ENCODE results near the gene PRSS57. TPM values are rescaled to one million over a fixed set of nuclear protein-coding genes. Genes with fewer than 3 reads are reported as not detected.
"Not testable (repeated sequence)": the region's sequence is repeated elsewhere in the genome, so short reads cannot be mapped to it uniquely, and the experiment has no call there.

The PRSS57 gene
- not detected in 2 replicates for total RNA-seq (2014; rRNA removed; shearing (Covaris generic))

DNA sequence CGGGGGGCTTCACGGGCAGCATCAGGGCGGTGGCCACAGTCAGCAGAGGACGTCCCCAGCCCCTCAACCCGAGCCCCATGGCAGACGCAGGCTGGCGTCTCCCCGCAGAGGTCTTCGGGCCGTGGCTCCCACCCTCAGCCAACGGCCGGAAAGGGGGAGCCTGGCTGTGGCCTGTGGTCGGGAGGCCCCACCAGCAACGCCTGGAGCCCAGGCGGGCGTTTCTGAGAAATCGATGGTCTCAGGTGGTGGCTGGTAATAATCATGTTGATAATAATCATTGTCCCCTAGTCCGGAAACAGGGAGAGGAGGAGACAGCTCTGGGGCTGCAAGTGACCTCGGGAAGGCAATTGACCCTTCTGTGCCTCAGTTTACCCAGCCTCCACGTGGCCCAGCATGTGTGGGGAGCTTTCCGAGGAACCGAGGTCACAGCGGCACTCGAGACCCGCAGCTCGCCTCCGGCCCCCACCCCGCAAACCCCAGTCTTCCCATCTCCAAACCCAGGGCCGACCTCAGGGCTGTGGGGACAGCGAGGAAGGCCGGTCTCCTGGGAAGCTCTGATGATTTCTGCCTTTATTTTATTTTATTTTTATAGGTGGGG, at the start of gene PRSS57:
TSS of gene PRSS57 (minus strand) at position 101 of the 598 bp plus-strand sequence. CDS start at position 79, 22 bp downstream.
- DNase-seq (ENCODE audit: low spot score): no peak

DNA sequence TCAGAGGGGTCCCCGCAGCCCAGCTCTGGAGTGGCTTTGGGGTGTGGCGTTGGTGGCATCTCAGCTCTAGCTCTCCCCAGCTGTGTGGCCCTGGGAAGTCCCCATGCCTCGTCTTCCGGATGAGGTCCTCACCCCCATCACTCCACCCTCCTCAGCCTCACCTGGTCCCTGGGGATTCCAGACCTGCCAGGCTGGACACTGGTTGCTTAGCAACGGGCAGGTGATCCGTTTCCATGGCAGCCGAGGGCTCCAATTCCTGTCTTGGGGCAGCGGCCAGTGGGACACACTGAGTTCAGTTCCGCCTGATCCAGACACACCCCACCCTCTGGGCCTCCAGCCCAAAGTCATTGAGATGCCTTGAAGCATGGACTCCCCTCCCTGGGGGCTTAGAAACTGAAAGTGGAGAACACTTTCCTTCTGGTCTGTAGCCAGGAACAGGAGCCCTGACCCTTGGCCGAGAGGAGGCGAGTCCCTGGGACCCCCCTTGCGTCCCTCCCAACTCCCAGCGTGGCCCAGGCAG, 48.0 kb upstream of the PRSS57 start:
- no peak for DNase-seq (ENCODE audit: low spot score)

DNA sequence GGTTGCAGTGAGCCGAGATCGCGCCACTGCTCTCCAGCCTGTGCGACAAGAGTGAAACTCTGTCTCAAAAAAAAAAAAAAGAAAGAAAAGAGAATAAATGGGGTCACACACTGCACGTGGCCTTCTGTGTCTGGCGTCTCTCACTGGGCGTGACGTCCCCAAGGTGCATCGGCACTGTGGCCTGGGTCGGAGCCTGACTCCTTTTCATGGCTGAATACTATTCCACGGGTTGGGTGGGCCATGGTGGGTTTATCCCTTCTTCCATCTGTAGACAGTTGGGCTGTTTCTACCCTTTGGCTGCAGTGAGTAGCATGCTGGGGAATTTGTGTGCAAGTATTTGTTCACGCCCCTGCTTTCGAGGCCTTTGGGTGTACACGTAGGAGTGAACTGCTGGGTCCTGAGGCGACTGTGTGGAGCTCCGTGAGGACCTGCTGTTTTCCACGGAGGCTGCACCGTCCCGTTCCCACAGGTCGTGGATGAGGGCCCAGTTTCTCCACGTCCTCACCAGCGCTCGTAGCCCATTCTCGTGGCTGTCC, 47.4 kb upstream of the PRSS57 start:
- DNase-seq (ENCODE audit: low spot score): no peak

DNA sequence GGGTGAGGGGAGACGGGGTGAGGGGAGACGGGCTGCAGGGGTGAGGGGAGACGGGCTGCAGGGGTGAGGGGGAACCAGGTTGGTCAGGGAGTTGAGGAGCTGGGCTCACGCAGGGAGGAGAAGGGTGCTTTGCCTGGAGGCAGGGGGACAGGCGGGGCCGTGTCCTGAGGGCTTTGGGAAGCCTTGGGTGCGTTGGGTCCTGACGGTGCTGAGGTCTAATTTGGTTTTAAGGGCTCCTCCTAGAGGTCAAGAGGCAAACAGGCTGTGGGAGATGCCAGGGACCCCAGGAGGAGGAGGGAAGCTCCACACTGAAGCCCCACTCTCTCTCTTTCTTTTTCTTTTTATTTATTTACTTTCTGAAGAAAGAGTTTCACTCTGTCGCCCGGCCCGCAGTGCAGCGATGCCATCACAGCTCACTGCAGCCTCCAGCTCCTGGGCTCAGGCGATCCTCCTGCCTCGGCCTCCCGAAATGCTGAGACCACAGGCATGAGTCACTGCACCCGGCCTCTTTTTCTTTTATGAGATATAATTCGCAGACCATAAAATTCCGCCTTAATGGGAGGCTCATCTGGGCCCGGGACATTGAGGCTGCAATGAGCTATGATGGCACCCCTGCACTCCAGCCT, 46.4 kb upstream of the PRSS57 start:
- DNase-seq (ENCODE audit: low spot score): no peak

DNA sequence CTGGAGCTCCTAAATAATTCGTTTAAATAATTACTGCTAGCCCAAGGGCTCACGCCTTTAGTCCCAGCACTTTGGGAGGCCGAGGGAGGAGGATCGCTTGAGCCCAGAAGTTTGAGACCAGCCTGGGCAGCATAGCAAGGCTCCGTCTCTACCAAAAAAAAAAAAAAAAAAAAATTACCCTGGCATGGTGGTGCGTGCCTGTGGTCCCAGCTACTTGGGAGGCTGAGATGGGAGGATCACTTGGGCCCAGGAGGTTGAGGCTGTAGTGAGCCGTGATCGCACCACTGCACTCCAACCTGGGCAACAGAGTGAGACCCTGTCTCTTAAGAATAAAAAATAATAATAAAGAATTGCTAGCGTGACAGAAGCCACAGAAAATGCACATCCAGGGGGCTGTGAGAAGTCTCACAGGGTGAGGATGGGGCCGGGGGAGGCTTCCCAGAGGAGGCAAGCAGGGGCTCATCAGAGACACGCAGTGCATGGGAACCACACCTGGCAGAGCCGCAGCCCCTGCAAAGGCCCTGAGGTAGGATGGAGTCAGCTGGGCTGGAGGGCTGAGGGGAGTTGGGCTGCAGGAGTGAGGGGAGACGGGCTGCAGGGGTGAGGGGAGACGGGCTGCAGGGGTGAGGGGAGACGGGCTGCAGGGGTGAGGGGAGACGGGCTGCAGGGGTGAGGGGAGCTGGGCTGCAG, 45.7 kb upstream of the PRSS57 start:
- not testable (repeated sequence) for DNase-seq (ENCODE audit: low spot score)

DNA sequence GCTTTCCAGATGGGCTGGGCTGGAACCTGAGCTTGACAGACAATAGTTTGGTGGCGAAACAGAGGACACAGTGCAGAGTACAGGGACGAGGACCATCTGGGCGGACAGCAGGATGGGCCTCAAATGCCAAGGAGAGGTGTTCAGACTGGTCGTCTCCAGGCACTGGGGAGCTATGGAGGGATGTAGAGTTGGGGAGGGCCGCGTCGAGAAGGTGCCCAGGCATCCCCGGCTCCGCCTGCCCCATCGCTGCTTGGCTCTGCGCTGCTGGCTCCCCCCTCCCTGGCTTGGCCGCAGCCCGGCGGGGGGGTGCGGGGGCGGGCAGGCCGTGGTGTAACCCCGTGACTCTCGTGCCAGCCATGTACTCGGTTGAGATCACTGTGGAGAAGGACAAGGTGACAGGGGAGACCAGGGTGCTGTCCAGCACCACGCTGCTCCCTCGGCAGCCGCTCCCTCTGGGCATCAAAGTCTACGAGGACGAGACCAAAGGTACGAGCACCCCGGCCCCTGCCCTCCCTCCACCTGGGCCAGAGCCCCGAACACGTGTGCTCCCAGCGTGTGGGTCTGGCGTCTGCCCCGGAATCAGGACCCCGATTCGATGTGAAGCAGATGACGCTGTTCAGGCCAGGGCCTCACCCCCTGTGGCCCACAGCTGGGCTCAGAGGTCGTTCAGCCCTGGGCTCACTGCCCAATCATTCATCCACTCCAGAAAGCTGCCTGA, 44.9 kb upstream of the PRSS57 start:
- DNase-seq (ENCODE audit: low spot score): no peak

DNA sequence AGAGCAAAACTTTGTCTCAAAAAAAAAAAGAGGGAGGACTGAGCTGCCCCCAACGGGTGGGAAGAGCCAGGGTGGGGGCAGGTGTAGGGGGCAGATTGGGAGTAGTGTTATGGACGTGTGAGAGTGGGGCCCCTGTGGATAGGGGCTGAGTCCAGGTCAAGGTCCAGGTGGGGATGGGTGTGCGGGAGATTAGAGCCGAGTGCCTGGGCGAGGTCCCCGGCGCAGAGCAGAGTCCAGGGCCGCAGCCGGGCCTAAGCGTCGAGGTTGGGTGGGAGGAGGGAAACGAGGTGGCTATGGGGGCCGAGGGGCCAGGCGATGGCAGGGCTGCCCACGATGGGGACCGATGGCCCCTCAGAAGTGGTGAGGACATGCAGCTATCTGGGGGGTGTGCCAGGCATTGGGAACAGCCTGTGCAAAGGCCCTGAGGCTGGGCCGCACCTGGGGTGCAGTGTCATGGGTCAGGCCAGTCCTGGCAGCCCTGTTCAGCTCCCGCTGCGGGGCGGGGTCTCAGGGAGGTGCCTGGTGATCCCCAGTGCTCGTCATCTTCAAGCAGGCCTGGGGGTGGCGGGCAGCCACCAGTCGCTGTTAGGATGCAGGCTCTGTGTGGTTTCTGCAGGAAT, 43.4 kb upstream of the PRSS57 start:
- no peak for DNase-seq (ENCODE audit: low spot score)

DNA sequence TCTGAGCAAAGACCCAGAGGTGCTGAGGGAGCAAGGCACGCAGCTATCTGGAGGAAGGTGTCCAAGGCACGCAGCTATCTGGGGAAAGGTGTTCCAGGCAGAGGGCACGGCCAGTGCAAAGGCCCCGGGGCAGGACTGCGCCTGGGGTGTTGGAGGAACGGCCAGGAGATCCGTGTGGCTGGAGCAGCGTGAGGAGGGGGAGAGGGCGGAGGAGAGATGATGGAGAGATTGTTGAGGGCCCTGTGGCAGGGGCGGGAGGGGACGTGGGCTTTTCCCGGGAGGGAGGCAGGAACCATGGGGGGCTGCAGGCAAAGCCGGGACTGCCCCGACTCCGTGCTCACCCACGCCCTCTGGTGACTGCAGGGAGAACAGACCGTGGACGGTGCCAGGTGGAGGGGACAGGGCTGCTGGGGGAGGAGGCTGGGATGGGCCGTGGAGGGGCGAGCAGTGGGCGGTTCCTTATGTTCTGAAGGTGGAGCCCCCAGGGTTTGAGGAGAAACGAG, 42.4 kb upstream of the PRSS57 start:
- DNase-seq (ENCODE audit: low spot score): no peak

DNA sequence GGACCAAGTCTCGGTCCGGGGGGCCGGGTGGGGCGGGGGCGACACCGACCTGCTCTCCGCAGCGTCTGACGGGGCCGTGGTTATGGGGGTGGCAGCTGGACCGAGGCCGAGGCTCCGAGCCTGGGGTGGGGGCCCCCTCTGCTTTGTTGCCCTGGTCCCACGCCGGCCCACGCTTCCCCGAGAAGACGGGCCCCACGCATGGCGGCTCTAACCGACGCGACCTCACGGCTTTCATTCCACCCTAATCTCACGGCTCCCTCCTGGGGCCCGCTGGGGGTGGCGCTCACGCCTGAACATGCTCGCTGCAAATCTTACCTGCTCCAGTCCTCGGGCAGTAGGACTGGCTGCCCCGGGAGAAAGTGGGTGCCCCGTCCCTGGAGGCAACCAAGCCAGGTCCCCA, 40.9 kb upstream of the PRSS57 start:
- DNase-seq (ENCODE audit: low spot score): no peak

DNA sequence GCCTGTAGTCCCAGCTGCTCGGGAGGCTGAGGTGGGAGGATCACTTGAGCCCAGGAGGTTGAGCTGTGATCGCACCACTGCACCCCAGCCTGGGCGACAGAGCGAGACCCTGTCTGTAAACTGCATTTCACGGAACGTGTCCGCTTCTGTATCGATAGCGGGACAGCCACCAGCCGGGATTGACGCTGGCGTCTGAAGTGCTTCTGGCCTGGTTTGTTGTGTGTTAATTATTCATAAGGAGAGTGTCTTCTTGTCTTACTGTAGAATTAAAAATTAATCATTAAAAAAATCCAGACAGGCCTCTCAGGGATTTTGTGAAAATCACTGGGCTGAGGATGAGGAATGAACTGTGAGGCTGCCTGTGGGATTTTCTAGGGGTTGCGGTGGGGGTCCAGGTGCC, 39.5 kb upstream of the PRSS57 start:
- DNase-seq (ENCODE audit: low spot score): no peak

DNA sequence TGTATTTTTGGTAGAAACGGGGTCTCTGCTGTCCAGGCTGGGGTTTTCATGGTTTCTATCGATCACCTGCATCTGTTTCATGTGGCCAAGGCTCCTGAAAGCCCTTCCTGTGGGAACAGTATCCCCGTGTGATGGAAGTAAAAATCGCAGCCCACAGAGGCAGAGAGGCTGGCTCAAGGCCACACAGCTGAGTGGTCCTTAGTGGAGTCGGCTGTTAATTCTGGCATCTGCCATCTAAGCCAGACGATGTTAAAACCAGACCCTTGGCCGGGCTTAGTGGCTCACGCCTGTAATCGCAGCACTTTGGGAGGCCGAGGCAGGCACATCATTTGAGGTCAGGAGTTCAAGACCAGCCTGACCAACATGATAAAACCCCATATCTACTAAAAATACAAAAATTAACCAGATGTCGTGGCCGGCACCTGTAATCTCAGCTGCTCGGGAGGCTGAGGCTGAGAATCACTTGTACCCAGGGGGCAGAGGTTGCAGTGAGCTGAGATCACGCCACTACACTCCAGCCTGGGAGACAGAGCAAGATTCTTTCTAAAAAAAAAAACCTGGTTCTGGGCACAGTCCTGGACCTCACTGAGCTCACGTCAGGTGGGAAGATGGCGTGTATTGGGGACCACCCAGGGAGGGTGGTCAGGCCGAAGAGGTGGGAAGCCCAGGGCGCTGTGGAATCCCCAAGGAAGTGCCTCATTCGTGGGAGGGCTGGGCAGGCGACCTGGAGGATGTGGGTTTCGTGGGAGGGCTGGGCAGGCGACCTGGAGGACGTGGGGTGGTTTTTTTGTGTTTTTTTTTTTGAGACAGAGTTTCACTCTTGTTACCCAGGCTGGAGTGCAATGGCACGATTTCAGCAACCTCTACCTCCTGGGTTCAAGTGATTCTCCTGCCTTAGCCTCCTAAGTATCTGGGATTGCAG, 37.2 kb upstream of the PRSS57 start:
- DNase-seq (ENCODE audit: low spot score): no peak

DNA sequence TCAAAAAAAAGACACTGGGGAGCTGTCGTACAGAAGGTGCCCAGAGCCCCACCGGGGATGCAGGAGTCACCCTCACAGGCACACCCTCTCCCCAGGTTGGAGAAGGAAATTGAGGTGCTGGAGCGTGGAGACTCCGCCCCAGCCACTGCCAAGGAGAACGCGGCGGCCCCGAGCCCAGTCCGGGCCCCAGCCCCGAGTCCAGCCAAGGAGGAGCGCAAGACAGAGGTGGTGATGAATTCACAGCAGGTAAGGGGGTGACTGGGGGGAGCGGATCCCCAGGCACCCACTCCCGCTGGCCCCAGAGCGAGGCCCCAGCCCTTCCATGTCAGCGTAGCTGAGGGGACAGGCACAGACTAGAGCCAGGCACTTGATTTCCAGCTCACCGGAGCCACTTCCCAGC, 35.7 kb upstream of the PRSS57 start:
- no peak for DNase-seq (ENCODE audit: low spot score)

DNA sequence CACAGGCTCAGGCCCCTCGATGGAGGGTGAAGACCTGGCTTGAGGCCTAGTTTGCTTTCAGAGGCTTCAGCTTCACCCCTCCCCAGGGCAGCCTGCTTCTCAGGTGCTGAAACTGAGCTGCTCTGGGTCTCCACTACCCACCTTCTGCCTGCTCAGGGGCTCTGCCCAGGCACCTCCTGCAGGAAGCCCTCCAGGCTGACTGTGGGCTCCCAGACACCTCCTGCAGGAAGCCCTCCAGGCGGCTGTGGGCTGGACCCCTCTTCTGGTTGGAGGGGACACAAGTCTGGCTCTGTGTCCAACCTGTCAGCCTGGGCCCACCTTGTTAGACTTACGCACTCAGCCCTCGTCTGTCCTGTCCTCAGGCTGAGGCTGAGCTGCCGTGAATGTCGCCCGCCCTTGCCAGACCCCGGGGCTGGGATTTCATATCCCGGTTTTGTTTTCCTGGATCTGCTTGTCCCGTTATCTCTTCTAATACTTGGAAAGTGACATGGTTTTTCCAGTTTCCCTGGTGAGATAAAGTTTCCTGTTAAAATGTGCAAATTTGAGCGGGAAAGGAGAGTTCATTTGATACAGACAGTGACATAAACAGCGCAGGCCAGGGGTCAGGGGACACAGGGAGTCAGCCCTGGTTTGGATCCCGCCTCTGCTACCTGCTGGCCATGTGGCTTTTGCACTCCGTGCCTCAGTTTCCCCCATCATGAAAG, 34.9 kb upstream of the PRSS57 start:
- no peak for DNase-seq (ENCODE audit: low spot score)

DNA sequence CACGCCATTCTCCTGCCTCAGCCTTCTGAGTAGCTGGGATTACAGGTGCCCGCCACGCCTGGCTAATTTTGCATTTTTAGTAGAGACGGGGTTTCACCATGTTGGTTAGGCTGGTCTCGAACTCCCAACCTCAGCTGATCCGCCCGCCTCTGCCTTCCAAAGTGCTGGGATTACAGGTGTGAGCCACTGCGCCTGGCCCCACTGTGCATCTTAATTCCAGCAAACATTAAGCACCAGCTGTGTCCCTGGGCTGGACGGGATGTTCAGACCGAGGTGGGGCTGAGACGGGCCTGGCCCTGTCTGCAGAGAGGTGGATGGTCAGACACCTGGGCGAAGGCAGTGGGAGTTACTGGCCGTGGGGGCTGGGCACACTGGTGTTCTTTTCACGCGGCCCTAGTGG, 34.3 kb upstream of the PRSS57 start:
- not testable (repeated sequence) for DNase-seq (ENCODE audit: low spot score)

DNA sequence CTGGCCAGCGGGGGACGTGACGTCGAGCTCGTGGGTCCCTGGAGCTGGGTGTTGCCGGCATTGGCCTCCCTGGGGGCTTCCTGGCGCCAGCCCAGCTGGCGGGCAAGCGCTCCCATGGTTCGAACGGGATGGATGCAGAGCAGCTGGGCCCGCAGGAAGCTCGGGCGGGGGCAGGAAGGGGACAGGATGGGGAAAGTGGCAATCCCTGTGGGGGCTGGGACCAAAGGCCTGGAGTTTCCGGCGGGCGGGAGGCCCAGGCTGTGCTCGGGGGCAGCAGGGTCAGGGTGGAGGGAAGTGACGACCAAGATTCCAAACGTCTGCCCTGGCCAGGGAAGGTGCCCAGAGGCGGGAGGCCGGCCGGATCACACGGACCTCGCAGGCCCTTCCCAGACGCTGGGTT, 32.8 kb upstream of the PRSS57 start:
- DNase-seq (ENCODE audit: low spot score): no peak

DNA sequence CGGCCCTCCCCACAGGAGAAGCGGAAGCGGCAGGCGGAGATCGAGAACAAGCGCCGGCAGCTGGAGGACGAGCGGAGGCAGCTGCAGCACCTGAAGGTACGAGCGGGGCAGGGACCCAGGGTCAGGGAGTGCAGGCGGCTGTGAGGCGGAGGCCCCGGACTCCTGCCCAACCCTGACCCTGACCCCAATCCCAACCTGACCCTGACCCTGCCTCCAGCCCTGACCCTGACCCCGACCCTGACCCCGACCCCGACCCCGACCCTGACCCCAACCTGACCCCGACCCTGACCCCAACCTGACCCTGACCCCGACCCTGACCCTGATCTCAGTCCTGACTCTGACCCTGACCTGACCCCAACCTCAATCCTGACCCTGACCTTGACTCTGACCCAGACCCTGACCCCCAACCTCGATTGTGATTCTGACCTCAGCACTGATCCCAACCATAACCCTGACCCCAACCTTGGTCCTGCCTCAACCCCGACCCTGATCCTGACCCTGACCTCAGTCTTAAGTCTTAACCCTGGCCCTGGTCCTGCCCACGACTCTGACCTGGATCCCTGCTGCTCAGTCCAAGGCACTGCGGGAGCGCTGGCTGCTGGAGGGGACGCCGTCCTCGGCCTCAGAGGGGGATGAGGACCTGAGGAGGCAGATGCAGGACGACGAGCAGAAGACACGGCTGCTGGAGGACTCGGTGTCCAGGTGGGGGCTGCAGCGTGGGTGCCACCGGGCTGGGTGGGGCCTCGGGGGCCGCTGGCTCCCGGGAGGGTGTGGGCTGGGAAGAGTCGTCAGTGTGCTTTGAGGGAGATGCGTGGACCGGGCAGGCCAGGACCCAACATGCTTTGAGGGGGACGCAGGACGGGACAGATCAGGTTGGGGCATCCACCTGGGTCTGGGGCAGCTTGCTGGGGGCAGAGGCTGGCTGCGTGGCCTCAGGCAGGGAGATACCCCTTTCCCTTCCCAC, 32.0 kb upstream of the PRSS57 start:
- no peak for DNase-seq (ENCODE audit: low spot score)

DNA sequence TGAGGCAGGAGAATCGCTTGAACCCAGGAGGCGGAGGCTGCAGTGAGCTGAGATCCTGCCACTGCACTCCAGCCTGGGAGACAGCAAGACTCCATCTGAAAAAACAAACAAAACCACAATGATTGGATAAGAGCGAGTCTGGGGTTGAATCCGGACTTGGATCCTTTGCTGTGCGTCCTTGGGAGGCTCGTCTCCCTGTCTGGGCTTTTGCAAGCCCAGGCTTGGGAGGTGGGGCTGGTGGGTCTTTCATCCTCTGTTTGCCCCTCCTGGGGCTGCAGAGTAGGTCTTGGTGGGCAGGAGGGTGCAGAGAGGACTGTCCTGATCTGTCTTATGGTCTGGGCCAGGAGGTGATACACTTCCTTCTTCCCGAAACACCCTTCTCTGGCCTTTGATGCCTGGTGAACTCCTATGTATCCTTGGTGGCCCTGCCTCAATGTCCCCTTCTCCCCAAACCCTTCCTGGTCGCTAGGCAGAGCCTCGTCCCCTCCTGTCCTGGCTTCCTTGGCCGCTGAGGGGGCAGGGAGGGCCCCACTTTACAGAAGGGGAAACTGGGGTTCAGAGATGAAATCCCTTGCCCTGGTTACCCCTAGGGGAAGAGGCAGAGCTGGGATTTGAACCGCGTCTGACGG, 30.3 kb upstream of the PRSS57 start:
- DNase-seq (ENCODE audit: low spot score): no peak

DNA sequence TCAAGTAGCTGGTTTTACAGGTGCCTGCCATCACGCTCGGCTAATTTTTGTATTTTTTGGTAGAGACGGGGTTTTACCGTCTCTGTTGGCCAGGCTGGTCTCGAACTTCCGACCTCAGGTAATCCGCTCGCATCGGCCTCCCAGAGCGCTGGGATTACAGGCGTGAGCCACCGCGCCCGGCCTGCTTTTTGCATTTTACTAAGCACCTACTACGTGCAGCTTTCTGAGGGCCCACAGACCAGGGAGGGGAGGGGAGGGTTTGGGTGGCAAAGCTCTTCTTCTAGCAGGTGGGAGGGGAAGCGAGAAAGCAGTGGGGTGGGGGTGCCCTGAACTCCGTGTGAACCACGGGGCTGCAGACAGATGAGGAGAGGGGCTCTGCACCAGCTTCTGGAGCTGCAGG, 28.5 kb upstream of the PRSS57 start:
- DNase-seq (ENCODE audit: low spot score): no peak

All from HT-29 (cell line).